ENCODE results near the gene COMMD7.
"Not testable (repeated sequence)": the region's sequence is repeated elsewhere in the genome, so short reads cannot be mapped to it uniquely, and the experiment has no call there.

Gene COMMD7

GRCh38 chr20:32727683-32728082 lies 15.6 kb downstream of the COMMD7 start:
- DNase-seq: no peak

DNA sequence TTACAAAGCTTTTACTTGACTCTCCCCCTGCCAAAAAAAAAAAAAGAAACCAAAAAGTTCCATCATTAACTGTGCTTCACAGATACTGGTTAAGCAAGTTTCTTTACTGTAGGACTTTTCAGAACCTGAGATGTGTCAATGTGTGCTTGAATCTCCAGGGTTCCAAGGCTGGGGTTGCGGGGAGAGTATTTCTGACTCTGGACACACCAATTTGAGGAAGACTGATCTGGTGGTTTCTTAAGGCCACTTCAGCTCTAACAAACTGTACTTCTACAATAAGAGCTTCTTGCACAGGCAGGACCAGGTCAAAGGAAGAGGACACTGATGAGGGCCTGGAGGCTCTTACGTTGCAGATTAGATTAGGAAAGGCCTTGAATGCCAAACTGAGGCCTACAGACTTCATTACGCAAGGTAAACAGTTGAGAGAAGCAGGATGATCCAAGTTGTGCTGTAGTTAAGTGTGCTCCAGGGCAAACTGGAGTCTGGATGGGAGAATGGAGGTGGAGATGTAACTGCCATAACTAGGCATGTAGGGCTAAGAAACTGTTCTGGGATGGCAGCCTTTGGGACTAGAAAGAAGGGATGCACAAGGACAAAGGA lies 24.4 kb downstream of the COMMD7 start:
- no peak for DNase-seq

GRCh38 chr20:32711346-32711745 lies 31.9 kb downstream of the COMMD7 start:
- peak; percentile 49 for DNase-seq

- DNase-seq: no peak
Observed at GRCh38 chr20:32709632-32710121, 33.6 kb downstream of the COMMD7 start.

GRCh38 chr20:32709029-32709631 lies 34.1 kb downstream of the COMMD7 start:
- DNase-seq: not testable (repeated sequence)

- no peak for DNase-seq
Observed at GRCh38 chr20:32707691-32708581, 35.3 kb downstream of the COMMD7 start.

GRCh38 chr20:32706486-32706885 lies 36.8 kb downstream of the COMMD7 start:
- no peak for DNase-seq

DNA sequence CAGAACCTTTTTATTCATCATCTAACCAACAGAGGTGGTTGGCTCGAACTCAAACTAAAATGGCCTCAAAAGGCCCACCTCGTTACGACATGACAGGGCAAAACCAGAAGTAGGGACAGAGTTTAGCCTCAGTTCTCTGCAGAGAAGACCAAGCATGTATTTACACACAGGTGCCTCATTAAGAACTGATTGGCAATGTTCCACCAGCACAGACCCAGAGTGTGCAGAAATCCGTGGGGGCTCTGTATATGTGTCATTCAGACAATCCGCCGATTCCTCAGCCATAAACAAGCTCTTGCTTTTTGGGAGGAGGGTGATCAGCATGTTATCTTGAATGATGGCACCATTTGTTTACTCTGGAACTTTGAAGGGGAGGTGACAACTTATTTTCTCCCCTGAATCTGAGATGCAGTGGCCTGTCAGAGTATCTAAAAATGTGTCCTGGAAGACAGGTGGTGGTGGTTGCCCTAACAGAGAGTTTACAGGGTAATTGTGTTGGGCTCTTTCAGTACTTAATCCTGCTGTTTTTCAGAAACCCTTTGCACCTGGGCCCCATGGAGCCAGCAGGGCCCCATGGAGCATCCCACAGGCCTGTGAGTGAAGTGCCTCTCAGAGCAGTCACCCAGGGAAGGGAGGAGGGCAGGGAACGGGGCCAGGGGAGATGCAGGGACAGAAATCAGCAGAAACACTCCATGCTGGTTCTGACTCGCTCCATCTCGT lies 40.4 kb downstream of the COMMD7 start:
- no peak for DNase-seq

DNA sequence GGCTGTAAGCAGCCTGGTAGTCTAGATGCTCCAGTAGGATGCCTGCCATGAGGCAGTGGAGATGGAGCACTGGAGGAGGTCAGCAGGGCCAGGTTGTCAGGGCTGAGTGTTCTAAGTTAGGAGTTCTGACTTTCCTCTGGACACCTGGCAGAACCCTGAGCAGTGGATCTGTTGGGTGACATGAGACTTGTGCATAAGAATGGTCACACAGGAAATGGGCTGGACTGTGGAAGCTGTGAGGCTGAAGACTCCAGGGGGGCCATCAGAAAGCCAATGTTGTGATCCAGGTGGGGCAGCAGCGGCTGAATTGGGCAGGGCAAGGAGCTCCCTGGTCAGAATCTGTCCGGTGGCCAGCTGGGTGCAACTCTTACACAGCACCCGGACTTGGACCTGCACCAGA lies 45.7 kb downstream of the COMMD7 start:
- DNase-seq: no peak

DNA sequence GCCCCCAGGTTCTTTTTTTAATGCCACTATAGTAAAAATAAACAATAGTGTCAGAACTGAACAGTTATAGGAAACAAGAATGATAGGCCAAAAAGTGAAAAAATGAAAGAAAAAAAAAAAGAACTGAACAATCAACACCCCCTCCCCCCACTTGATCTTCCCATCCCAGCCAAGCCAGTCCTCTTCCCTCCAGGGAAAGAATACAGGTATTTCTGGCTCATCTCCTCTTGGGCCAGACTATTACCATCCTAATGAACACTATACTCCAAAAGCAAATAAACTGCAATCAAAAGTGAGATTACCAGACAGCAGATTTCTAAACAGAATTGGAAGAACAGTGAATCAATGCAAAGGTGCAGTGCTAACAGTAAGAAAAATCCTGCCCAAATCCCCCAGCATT lies 48.2 kb downstream of the COMMD7 start:
- DNase-seq: no peak

DNA sequence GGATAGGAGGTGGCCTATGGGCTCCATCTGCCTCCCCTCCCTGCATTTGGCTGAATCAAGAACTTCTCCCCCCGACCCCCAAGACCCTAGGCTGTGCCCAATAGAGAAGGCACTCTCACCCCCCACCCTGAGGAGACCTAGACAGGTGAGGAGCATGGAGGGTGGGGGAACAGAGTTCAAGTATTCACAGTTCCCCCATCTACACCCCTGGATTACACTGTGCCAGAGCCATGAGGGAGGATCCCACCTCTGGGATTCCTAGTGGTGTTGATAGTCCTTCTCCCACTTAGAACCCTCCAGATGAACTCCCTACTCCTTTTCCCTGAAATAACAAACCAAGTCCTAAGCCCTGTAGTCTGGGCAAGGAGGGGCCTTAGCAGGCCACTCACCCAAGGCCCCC lies 54.3 kb downstream of the COMMD7 start:
- DNase-seq: not testable (repeated sequence)

- no peak for DNase-seq
Observed at GRCh38 chr20:32687180-32687532, 56.1 kb downstream of the COMMD7 start.

GRCh38 chr20:32686530-32687179 lies 56.6 kb downstream of the COMMD7 start:
- DNase-seq: no peak

GRCh38 chr20:32685541-32686529 lies 57.4 kb downstream of the COMMD7 start:
- peak; percentile 55 for DNase-seq

GRCh38 chr20:32682508-32682987 lies 60.7 kb downstream of the COMMD7 start:
- peak; percentile 58 for DNase-seq

- DNase-seq: peak; percentile 93
Observed at GRCh38 chr20:32681175-32682084, 61.8 kb downstream of the COMMD7 start.

DNA sequence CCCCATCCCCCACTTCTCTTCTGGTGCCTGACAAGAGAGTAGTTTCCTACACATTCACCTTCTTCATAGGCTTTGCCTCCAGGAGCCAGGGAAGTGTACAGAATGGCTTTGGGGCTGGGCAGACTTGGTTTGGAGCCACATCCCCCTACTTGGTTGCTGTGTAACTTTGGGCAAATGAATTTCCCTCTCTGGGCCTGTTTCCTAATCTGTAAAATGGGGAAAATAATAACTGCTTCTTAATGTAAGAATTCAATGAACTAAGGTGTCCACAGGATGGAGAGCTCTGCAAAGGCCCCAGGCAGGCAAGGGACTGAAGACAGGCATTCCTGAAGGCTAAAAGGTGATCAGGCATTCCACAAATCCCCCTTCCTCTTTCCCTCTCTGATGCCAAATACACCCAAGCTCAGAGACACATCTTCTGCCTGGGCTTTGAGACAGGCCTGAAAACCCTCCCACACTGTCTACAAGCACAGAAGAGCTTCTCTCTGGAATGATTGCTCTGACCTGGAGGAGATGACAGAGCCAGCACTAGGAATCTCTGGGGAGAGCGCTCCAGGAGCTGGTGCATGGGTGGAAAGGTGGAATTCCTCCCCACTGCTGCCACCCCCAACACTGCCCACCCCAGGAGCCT lies 62.6 kb downstream of the COMMD7 start:
- DNase-seq: no peak

- peak; percentile 73 for DNase-seq
Observed at GRCh38 chr20:32678948-32679347, 64.3 kb downstream of the COMMD7 start.

- no peak for DNase-seq
Observed at GRCh38 chr20:32675223-32675975, 67.9 kb downstream of the COMMD7 start.
